ENCODE results near the gene NHS.

The NHS gene

DNA sequence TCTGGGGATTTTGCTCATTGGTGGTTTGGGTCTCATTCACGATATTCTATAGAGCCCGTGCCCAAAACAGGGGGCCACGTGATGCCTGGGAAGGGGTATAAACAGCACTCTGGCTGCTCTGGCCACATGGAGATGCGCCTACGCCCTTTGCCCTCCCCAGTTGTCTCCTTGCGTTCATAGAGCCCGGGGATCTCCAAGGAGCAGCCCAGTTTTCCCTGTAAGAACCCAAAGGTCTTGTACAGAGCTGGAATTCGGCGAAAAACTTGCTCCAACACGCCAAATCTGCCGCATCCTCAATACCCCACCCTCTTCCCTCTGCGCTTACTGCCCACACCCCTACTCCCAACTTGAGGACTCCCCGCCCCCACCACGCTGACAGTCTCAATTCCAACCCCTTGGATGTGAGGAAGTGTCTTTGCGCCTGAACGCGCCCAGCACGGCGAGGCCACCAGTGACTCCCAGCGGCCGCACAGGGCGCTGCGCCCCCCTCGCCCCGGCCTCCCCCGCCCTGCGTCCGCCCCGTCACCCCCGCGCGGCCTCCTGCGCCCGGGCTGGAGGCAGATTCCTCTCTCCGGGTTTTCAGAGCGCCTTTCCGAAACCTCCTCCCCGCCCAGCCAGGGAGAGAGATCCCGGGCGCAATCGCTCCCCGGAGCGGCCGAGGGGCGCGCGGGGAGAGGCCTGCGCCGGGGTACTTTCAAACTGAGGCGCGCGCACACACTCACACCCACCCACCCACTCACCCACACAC, at the start of gene NHS:
Gene NHS, plus strand, starts transcription at position 582 of the 748 bp plus-strand sequence. CDS start 558 bp downstream, outside the sequence.
- DNase-seq = no peak

DNA sequence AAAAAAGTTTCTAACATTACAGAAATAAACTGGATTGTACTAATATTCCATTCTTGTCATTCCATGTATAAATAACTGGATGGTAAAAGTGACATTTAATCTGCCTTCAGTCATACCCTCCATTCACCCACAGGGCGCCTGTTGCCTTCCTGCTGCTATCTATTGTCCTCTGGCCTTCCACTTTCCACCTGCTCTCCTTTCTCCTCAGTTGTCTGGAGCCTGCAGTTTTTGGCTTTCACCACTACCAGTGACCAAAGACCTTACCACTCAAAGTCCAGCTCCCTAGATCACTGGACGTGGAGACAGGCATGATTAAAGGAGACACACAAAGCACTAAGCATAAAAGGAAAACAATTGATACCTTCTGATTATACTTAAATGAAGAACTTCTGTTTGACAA, 46.2 kb upstream of the NHS start:
- no peak for DNase-seq

DNA sequence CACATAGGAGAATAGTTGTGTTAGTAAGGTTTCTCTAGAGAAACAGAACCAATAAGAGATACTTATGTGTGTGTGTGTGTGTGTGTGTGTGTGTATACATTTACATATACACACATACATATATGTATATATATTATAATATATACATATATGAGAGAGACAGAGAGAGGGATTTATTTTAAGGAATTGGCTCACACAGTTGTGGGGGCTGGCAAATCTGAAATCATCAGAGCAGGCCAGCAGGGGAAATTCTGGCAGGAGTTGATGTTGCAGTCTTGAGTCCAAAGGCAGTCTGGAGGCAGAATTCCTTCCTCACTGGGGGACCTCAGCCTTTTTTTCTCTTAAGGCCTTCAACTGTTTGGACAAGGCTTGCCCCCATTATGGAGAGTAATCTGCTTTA, 38.6 kb upstream of the NHS start:
- no peak for DNase-seq

DNA sequence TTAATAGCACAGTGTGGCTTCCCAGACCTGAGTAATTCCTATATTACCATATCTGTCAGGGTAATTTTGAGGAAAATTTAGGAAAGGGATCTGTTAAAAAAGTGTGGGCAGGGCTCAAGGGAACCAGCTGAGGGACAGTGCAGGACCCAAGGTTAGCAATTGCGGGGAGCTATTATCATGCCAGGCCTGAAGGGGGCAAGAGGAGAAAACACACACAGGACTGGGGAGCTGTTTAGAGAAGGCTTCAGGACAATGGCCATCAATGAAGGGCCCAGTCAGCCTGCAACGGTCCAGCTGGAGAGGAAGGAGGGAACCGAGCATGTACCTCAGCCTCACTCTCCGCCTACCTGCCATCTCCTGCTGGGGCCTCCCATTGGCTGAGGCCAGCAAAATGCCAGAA, 19.0 kb upstream of the NHS start:
- DNase-seq = no peak

DNA sequence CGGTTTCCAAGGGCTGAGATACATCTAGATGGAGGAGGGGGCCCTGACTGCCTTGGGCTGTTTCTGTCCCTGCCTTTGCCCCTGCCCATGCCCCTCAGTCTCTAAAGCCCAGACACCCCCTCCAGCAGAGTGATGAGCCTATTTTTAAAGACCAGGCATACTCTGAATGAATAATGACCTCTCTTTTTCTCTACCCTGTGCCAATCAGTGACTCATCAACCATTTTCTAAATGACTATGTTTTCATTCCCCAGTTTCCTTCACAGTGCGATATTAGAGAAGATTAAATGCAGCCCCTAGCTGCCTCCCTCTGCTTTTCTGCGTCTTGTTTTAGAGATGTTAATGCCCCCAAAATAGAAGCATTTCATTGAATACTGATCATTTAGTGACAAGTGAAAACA, 15.5 kb upstream of the NHS start:
- DNase-seq = no peak

DNA sequence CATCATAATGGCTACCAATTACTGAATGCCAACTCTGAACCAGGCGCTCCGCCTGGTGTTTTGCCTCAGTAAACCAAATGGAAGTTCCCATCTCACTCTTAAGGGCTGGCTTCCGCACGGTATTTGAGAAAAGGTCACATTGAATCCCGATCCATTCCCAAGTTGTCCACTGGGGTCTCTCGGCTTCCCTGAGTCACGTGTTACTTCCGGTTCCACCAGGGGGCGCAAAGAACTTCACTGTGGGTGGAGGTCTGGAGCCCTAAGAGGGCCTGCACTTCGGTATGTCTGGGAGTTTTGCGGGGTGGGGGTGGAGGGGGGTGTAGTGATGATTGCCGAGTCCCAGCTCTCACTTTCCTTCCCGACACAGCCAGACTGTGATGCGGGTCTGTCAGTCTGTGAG, 13.4 kb upstream of the NHS start:
- no peak for DNase-seq

DNA sequence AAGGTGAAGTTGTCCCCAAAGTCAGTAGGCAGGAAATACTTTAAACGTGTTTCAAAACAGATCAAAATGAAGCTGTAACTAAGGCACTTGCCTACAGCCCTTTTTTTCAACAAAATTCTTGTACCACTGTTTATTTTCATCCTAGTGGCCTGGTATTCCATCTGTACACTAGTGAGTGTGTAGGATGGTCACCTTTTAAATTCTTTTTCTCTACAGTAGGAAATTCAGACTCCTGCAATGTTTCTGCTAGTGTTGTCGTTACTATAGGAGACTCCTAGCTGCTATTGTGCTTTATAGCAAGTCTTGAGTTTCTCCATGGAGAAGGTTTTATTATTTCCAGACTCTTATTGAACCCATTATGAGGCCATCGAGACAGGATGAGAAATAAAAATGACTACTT, 7.0 kb upstream of the NHS start:
- DNase-seq = no peak

DNA sequence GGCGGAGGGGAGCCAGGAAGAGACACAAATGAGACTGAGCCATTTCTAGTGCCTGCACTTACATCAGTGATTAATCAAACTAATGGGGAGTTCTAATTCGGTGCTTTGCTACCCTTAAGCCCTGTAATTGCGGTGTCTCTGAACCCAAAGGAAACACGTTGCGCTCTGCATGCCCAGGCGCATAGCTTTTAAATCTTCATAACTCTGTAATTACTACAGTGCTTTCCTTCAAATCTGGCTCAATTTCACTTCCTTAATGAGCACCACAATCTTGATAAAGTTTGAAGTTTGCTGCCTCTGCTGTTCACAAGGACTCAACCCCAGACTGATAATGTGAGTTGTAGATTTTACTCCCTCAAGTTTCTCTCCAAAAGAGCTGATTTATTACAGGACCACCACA, 5.7 kb upstream of the NHS start:
- DNase-seq = no peak

DNA sequence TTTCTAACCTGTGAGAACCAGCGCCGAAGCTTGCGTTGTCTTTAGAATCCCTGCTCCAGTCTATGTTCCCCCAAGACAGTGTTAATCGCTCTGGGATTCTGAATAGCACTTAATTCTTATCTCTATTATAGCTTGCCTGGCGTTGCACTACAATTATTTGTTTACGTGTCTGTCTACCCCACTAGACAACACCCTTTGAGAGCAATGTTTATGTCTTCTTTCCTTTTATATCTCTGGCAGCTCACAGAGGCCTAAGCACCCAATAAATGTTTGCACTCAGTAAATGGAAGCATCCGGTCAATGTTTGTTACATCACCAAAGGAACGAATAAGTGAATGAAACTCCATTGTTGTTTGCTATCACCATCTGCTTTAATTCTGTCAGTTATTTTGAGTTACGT, 4.8 kb upstream of the NHS start:
- no peak for DNase-seq

DNA sequence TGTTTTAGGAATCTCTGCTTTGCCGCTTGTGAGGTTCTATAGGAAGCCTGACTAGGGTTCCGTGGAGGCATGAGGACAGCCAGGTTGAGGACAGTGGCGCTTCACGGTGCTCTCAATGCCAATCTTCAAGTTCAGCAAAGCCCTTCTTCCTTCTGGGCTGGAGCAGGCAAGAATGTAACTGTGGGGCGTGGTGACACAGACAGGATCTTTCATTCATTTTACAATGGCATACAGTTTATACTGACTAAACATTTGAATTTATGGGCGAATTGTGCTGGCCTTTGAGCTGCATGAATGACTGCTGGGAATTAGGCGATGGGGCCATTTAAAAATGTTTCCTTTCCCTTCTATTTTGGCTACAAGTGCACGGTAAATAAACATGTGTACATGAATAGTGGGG, 2.9 kb upstream of the NHS start:
- no peak for DNase-seq

DNA sequence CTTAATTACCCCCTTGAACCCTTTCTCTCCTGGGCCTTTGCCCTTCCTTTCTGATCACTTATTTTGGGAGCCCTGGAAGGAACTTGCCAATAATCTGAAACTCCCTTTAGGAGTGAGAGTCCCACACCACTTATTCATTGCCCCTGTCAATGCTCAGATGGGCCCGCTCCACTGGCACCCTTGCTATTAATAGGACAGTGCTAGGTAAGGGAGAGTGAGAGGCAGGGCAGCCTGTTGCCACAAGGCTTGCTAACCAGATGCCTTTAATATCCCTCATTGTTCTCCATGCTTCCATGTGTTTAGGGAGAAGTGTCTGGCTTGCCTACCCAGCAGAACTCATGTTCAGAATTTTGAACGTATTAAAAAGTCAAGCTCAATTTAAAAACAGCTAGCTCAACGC, 1.7 kb upstream of the NHS start:
- DNase-seq = no peak

DNA sequence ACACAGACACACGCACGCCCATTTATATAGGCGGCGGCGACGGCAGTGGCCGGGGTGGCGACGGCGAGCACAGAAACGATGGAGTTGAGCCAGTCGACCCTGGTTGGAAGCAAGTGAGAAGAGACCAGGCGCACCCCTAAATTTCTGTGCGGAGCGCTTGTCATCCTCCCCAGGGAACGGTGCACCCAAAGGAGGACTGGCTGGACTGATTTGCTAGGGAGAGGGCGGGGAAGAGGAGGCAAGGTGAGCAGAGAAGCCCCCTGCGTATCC, 302 bp downstream of the NHS start:
- DNase-seq = no peak

DNA sequence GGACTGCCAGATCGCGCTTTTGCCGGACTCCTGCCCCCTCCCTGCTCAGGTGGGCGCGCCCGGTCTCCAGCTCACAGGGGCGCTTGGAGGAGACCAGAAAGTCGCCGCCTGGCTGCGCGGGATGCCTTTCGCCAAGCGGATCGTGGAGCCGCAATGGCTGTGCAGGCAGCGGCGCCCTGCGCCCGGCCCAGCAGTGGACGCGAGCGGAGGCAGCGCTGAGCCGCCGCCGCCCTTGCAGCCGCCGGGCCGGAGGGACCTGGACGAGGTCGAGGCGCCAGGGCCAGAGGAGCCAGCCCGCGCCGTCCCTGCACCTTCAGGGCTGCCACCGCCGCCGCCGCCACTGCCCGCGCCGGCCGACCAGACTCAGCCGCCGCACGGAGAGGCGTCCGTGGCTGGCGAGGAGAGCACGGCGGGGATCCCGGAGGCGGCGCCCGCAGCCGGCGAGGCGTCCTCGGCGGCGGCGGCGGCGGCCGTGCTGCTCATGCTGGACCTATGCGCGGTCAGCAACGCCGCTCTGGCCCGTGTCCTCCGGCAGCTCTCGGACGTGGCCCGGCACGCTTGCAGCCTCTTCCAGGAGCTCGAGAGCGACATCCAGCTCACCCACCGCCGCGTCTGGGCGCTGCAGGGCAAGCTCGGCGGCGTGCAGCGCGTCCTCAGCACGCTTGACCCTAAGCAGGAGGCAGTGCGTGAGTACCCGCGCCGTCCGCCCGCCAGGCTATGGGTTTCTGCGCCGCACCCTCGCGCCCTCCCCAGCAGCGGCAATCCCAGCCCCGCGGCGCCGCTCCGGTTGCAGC, 834 bp downstream of the NHS start:
- no peak for DNase-seq

DNA sequence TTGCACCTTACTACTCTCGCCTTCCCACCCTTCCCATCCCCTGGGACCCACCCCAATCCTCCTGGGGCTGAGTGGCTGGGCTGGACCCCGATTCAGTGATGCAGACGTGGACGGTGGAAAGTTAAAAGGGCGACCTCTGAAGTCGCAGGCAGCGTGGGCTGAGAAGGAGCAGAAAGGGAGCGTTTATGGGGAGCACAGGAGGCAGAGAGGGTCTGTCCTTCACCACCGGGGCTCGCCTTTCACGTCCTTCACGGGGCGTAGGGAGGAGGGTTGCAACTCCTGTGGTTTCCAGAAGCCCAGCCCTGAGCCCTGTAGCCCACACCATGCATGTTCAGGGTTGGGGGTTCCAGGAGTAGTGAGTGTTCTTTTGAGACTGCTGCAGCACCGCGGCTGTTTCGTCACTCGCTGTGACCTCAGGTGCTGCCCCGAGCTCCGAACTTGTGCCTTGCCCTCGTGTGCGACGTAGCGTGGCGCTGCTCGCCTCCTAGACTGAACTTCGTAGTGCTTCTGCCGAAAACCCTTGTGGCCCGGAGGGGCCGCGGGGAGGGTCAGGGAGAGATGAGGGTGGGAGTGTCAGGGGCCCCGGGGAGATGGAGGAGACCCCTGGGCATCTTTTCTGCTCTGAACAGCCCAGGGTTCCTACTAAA, 1.6 kb downstream of the NHS start:
- DNase-seq = no peak

DNA sequence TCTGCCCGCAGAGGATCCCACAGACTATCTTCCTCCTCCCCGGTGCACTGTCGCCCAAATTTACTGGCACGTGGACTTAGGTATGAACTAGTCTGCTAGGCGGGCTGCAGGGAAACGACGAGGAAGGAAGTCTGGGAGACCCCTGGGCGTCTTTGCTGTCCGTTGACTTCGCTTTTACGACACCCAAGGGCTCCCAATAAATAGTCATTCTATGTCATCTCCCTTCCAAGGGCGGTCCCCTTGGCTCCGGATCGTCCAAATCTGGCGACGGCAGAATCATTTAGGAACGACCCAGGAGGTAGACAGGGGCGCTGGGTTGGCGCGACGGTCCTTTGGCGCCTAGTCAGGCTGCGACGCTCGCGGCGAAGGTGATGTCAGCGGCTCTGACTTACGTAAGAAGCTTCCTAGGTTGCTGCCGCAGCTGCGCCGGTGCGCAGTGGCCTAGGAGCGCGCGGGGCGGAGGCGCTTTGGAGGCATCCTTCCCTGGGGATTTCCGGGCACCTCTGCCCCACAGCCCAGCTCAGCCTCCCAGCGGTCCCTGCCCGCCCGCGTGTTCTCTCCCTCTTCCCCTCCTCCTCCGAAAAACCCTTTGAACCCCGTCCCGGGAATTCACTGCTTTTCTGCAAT, 2.2 kb downstream of the NHS start:
- DNase-seq = no peak

DNA sequence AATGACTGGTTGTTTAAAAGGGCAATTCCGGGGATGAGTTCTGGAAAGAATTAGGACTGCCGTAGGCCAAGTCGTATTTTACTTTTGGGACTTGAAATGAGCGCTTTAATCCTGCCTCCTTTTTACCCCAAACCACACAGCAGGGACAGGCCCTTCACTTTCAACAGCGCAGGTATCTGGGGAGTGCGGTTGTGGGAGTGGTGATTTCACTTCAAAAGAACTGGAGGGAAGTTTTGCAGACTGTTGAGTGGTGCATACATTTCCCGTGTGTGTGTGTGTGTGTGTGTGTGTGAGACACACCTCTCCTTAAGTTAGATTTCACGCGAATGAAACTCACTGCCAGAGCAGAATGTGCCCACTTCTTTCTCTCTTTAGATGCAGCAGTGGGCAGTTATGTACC, 2.8 kb downstream of the NHS start:
- no peak for DNase-seq

DNA sequence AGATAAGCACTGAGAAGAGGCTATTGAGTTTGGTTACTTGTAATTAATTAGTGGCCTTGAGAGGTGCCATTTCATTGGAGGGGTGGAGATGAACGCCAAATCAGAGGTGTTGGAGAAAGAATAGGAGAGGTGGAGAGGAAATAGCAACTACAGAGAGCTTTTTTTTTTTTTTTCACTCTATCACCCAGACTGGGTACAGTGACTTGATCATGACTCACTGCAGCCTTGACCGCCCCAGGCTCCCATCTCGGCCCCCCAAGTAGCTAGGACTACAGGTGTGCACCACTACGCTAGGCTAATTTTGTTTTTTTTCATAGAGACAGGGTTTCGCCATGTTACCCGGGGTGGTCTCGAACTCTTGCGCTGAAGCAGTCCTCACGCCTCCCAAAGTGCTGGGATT, 5.2 kb downstream of the NHS start:
- DNase-seq = no peak

DNA sequence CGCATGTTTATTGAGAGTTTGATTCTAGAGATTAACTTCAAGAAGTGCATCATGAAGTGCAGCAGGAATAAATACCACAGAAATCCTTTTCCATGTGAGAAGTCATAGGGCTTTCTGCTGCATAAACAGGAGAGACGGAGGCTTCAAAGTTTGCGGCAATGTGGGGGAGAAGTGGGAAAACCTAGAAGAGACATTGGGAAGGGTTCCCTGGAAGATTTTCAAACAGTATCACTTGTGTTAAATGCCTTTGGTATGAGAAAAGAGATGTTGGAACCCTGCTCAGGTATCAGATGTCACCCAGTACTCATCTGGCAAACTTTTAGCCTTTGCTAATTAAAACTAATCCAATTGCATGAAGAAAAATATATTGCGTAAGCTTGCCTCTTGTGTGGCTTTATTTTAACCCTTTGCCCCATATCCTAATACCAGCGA, 15.4 kb downstream of the NHS start:
- DNase-seq = no peak

DNA sequence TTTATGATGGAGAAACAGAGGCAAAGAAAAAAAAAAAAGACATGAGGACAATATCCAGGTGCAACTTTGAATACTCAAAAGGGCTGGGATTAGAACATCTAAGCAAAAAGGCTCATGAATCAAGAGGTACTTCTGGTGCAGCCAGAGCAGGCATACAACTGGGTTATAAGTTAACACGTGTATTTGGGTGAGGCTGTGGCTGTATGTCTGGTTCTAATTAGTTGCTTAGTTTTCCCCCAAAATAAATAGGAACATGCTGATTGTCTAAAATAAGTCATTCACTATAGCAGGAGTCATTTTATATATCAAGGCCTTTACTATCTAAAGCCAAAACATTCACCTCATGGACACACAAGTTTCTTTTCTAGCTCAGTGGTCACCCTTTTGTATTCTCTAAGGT, 20.2 kb downstream of the NHS start:
- no peak for DNase-seq

DNA sequence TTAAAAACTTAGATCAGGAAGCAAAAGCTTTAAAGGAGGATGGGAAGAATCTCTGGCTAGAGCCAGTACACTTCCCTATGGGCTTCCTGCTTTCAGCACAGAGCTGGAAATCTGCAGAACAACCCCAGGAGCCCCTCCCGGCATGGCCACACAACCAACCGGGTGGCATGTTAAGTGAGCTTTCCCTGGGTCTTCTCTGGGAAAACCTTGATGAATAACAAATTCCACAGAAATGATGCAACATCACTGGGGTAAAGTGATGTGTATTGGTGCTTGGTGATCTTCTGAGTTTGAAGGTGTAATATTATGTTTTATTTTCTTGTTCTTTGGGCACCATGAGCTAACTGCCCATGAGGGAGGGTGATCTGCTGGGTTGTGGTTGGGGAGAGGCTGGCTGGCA, 22.1 kb downstream of the NHS start:
- no peak for DNase-seq

DNA sequence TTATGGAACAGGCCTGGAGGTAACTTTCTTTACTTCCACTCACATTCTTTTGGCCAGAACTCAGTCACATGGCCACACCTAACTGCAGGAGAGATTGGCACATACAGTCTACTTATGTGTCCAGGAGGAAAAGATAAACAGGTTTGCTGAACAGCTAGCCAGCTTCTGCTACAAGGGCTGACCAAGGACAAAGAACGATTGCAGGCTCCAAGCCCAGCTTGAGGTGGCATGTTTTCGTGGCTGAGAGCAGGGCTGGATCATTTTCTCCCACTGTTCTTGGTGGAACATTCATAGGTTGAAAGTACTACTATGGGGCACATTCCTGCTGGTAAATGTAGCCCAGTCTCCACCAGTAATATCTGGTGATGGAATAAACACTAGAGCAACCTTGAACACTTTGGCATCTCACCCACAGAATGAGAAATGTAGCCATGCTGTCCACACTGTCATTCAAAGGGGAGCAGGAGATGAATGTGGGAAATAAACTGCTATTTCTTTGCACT, 28.2 kb downstream of the NHS start:
- no peak for DNase-seq

DNA sequence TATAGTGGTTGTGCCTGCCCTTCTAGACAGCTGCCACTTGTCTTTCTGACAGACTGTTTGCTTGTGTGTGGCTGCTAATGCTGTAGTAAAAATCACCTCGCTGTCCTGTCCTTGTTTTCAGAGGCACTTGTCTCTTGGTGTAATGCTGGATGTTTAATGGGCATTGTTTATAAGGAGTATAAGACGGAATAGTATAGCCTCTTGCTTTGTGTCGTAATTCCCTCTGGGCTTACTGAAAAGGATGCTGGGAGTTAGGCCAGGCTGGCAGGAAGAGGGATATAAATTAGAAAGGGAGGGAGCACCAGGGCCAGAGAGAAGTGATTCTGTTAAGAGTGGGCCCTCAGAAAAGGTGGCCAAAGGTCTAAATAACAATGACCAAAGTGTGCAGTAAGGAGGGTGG, 29.0 kb downstream of the NHS start:
- no peak for DNase-seq

DNA sequence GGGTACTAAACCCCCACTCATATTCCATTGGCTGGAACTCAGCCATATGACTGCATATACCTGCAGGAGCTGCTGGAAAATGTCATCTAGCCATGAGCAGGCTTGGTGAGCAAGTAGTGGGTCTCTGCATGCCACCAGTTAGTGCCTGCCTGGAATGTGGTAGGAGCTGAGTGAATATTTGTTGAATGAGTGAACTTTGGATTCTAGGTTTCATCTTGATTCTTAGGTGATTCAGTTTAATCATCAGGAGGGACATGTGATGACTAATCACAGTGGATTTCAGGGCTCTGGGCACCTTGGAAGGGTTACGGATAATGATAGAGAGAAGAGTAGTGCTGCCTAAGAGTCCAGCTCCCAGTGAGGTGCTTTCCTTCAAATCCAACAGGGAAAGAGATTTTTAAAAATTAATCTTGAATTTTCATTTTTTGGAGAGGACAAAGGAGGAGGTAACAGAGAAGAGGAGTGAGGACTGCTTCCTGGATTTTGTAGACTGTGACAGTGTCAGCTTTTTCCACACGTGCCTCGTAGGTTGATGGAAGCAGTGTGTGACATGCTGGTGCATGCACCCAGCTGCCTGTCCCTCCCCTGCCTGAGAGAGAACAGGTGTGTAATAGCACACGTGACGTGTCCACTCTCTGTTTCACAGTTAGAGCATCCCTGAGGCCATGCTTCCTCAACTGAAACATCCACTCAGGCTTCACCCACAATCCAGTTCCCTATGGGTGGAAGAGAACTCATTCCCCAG, 30.4 kb downstream of the NHS start:
- no peak for DNase-seq

All from activated CD8-positive, alpha-beta memory T cell treated with anti-CD3 and anti-CD28 coated beads for 24 hours (primary cell).